Activated T-cell treated with anti-CD3 and anti-CD28 coated beads, Interleukin-2, amount 50 U/mL, for 72 hours (primary cell): ENCODE results near the gene RAB44. TPM values are rescaled to one million over a fixed set of nuclear protein-coding genes. Genes with fewer than 3 reads are reported as not detected.

Experiments
- ATAC-seq, 2 donors: fragments of 150-1000 bp; cut with Tn5 transposase; replicated peaks in 1 of 2; 2 replicates each; pipeline ENCODE4 v1.10.0; 2021; ENCODE audit warnings: moderate library complexity in 2 of 2, mild to moderate bottlenecking in 1 of 2
- DNase-seq, 2 donors: peaks; one replicate each; pipeline ENCODE4 v3.0.0; 2021 to 2022; ENCODE audit warnings: mixed read lengths in 1 of 2
- H3K27ac Mint-ChIP-seq: one replicate; pipeline ENCODE4 v1.8.0; 2022; ENCODE audit warnings: mild to moderate bottlenecking, moderate library complexity, mixed read lengths
- H3K27me3 Mint-ChIP-seq: one replicate; pipeline ENCODE4 v1.8.0; 2022; ENCODE audit warnings: low read depth, mixed read lengths
- H3K36me3 Mint-ChIP-seq, 2 donors: one replicate each; pipeline ENCODE4 v1.8.0; 2022; ENCODE audit warnings: mixed read lengths in 2 of 2, mild to moderate bottlenecking in 1 of 2; ENCODE audit not compliant: insufficient read depth in 2 of 2
- H3K4me1 Mint-ChIP-seq: one replicate; pipeline ENCODE4 v1.8.0; 2022; ENCODE audit warnings: low read depth, mixed read lengths
- H3K4me3 Mint-ChIP-seq, 2 donors: one replicate each; pipeline ENCODE4 v1.8.0; 2022; ENCODE audit warnings: mild to moderate bottlenecking in 2 of 2, mixed read lengths in 2 of 2, moderate library complexity in 2 of 2
- H3K9me3 Mint-ChIP-seq, 2 donors: one replicate each; pipeline ENCODE4 v1.8.0; 2022; ENCODE audit warnings: mixed read lengths in 2 of 2
- total RNA-seq, 2 donors: library from RNA; stranded (reverse); gene quantifications; one replicate each; pipeline ENCODE4 v1.2.3, GENCODE V29; 2022

RAB44 gene
- total RNA-seq, 2 donors from 2014 or later = 0.05 to 0.09 TPM

DNA sequence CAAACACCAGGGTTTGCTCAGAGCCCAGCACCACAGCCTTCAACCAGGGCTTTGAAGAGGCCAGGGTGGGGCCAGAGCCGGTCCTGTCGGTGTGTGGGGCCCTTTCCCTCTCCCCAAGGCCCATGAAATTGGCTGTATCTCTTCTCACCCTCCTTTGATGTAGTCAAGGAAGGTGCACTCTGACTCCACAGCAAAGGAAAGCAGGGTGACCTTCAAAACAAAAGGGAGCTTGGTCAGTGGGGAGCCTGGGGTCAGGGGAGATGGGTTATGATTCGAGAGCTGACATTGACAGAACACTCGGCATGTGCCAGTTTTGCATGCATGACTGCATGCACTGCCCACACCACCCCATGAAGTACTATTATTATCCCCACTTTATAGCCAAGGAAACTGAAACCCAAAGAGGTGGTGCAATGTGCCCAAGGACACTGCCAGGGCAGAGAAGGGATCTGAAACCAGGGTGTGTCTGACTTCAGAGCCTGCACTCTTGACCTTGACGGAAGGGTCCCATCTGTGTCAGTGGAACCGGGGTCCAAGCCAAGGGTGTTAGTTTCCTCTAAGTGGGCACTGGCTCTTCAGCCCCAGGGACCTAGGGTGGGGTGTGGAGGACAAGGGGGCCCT, 55.4 kb downstream of the RAB44 start:
- Mint-ChIP-seq H3K36me3 (peaks cover 7 to 9% of the 10 kb centered on the region in 2 donors), H3K9me3 (peaks cover 2 to 4% of the 10 kb centered on the region in 2 donors)
- ATAC-seq = no peak

DNA sequence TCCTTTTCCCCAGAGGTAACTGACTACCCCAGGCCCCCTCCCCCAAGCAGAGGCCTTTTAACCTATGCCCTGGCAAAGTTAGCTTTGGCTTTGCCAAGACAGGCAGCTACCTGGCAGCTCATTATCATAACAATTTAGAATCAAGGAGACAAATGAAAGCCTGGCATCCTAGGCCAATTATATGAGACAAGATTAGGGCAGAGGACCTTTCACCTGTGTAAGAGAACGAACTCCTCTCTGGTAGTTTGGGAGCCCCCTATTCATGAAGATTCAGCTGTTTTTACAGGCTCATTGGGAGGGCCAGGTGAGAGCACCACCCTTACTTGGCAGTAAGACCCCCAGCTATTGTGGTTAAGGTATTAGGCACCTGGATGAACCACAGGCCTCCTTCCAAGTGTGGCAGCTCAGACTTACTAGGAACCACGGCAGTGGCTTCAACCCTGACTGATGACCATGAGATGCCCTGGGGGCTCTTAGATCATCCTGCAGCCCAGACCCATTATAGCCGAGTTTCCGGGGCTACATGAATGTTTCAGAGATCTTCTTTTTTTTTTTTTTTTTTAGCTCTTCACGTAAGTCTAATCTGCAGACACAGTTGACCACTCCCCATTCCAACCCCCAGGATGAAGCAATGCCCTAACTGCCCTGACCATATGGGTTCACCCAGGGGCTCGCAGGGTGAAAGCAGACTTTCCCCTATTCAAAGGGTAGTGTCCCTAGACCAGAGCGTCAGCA, 56.2 kb downstream of the RAB44 start:
- Mint-ChIP-seq H3K9me3 (peaks cover 0 to 2% of the 10 kb centered on the region in 2 donors), H3K4me1 (peaks cover 69% of the 10 kb centered on the region), H3K27ac (peak overlapping the region; percentile 8), H3K36me3 (peaks cover 6 to 7% of the 10 kb centered on the region in 2 donors), H3K4me3 (no peak overlapping the region), H3K27me3 (no peaks in the 10 kb centered on the region)
- no peak for ATAC-seq
- DNase-seq = no peak

More for the DNA sequence above, 55.4 kb downstream of the RAB44 start:
- Mint-ChIP-seq H3K27me3 (no peaks in the 10 kb centered on the region), H3K27ac (no peak overlapping the region), H3K4me1 (peaks cover 64% of the 10 kb centered on the region), H3K4me3 (no peak overlapping the region)
- no peak for DNase-seq

DNA sequence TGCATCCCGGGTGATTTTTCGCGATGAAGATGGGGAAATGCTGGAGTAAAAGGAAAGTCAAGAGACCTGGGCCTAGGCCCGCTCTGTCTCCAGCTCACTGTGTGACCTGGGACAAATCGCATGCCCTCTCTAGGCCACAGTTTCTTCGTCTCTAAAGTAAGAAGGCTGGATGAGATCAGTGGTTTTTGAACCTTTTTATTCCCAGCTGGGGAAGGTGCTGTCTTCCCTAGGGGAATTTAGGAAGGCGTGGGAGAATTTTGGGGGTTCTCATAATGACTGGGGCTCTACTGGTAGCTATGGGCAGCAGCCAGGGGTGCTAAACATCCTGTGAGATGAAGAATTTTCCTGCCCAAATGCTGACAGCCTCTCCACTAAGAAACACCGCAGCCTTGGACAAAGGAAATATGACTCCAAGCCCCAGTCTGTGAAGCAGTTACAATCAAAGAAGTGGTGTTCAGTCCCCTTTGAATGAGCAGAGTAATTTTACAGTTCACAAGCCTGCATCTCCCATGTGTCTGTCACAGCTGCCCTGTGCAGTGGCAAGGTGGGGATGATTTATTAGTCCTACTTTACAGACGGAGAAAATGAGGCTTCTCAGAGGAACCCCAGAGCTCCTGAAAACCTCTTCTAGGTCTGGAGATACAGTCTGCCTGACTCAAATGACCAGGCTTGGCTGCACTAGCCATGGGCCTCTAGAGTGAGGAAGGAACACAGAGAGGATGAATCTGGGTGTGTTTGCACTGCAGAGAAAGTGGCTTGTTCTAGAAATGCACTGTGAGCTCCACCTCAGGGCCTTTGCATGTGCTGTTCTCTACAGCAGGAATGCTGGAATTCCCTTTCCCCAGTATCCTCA, 57.2 kb downstream of the RAB44 start:
- Mint-ChIP-seq H3K9me3 (no peaks in the 10 kb centered on the region), H3K4me3 (peak overlapping the region; percentile 69 to 81), H3K4me1 (peaks cover 76% of the 10 kb centered on the region), H3K27ac (peak overlapping the region; percentile 91), H3K27me3 (no peaks in the 10 kb centered on the region), H3K36me3 (peaks cover 2 to 3% of the 10 kb centered on the region in 2 donors)
- ATAC-seq = no peak
- no peak for DNase-seq

DNA sequence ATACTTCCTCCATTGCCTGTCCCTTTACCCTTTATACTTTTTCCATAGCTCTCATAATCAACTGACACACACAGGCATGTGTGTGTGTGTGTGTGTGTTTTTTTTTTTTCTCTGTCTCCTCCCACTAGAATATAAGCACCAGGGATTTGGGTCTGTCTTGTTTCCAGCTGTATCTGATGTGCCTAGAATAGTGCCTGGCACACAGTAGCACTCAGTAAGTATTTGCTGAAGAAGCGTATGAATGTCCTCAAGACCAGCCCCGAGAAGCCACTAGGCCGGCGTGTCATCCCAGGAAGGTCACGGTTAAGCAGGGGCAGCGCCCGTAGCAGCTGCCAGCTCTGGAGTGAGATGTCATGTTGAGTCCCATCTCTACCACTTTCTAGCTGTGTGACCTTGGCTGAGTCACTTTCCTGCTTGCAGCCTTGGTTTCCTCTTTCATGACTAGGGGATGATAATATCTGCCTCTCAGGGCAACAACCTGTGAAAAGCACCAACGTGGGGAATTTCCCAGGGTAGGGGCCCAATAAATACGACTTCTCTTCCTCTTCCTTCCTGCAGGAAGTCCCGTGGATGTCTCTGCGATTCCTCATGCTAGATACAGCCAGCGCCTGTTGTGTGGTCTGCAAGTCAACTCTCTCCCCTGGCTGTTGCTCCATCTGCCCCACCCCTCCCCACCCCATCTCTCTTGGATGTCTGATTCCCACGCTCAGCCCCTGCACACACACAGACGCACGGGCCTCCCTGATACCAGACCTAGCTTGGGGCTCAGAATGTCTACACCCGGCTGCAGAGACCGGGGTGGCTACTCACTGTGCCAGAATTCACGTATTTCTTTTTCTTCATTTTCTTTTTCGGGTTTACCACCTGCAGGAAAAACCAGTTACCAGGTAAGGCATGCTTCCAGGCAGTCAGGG, 58.1 kb downstream of the RAB44 start:
- Mint-ChIP-seq H3K9me3 (no peaks in the 10 kb centered on the region), H3K4me3 (peak overlapping the region; percentile 69 to 81), H3K4me1 (peaks cover 76% of the 10 kb centered on the region), H3K36me3 (peaks cover 0 to 2% of the 10 kb centered on the region in 2 donors), H3K27me3 (no peaks in the 10 kb centered on the region), H3K27ac (peak overlapping the region; percentile 91)
- DNase-seq (peak; percentile 76 to 82), ATAC-seq (peak; percentile 93)

DNA sequence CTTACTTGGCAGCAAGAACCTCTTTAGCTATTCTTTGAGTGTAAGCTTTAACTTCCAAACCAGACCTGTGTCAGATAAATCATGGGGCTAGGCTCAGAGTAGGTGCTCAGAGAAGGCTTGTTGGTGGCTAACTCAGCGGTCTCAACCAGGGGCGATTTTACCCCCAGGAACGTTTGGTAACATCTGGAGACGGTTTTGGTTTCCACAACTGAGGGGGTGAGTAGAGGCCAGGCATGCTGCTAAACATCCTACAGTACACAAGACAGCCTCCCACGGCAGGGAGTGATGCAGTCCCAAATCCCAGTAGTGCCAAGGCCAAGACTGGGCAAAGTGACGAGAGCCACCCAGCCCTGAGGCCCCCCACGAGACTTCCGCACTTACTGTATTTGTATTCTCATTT, 59.2 kb downstream of the RAB44 start:
- Mint-ChIP-seq H3K27ac (peak overlapping the region; percentile 13), H3K9me3 (no peaks in the 10 kb centered on the region), H3K4me1 (peaks cover 72% of the 10 kb centered on the region), H3K27me3 (no peaks in the 10 kb centered on the region), H3K36me3 (peaks cover 0 to 2% of the 10 kb centered on the region in 2 donors), H3K4me3 (peak overlapping the region; percentile 69 to 81)
- ATAC-seq = no peak
- no peak for DNase-seq

DNA sequence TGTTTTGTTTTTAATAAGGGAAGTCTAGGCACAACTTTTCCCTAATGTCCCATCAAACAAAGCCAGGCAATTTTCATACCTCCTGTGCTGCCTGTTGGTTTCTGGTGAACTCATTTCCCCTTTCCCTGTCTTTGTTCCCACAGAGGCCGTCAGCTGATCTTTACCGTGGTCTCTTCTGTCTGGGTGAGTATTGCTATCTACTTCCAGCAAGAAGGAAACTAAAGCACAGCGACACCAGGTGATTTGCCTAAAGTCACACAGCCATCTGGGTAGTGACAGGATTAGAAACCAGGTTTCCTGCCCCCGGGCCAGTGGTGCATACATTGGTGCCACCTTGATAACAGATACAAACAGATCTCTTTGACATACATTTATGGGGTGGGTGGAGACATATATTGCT, 59.6 kb downstream of the RAB44 start:
- ATAC-seq (no peak), DNase-seq (peak in 1 of 2 donors; percentile 32)
- H3K4me1 Mint-ChIP-seq = peaks cover 68% of the 10 kb centered on the region
- H3K36me3 Mint-ChIP-seq = peaks cover 0 to 2% of the 10 kb centered on the region in 2 donors
- H3K9me3 Mint-ChIP-seq = no peaks in the 10 kb centered on the region
- peak overlapping the region; percentile 0 for H3K27ac Mint-ChIP-seq
- no peaks in the 10 kb centered on the region for H3K27me3 Mint-ChIP-seq
- peak overlapping the region in 1 of 2 donors; percentile 47 for H3K4me3 Mint-ChIP-seq

DNA sequence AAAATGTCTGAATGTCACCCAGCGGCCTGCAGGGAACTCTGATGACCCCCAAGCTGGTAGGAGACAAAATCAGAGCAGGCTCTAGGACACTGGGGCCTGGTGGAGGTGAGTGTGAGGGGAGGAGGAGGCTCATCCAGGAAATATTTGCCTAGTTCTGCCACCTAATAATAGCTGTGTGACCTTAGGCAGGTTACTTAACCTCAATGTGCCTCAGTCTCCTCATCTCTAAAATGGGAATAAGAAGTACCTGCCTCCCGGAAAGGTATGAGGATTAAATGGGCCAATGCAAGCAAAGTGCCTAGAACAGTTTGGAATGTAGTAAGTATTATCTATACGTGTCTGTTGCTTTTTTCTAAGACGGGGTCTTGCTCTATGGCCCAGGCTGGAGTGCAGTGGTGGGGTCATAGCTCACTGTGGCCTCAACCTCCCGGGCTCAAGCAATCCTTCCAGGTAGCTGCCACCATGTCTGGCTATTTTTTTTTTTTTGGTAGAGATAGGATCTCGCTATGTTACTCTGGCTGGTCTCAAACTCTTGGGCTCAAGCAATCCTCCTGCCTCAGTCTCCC, 60.4 kb downstream of the RAB44 start:
- H3K4me3 Mint-ChIP-seq = no peak overlapping the region
- H3K27me3 Mint-ChIP-seq = no peaks in the 10 kb centered on the region
- no peak overlapping the region for H3K27ac Mint-ChIP-seq
- no peaks in the 10 kb centered on the region for H3K9me3 Mint-ChIP-seq
- DNase-seq (no peak), ATAC-seq (no peak)
- peaks cover 0 to 2% of the 10 kb centered on the region in 2 donors for H3K36me3 Mint-ChIP-seq
- H3K4me1 Mint-ChIP-seq = peaks cover 59% of the 10 kb centered on the region

DNA sequence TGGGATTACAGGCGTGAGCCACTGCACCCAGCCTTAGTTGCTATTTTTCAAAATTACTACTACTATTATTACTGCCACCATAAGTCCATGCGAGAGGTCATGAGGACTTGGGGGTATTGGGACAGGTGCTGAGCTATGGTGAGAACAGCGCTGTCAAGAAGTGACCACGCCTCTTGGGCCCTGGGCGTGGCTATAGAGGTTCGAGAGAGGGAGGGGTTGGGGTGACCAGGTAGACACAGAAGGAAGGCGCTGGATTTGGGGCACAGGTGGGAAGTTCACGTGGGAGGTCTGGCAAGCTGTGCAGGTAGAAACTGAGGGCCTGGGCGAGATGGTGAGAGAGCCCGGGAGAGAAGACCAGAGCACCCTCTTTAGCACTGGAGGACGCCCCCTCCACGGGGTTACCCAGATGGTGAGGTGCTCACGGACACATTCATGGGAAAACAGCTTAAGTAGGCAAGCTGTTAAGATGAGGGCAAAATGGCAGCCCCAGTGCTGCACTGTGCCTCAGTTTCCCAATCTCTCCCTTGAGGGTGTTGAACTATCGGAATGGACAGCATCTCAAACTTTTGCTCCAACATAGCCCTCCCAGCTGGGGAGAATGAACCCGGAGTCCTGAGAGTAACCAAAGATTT, 61.0 kb downstream of the RAB44 start:
- no peaks in the 10 kb centered on the region for H3K9me3 Mint-ChIP-seq
- no peak overlapping the region for H3K4me3 Mint-ChIP-seq
- ATAC-seq = no peak
- H3K27ac Mint-ChIP-seq = no peak overlapping the region
- peaks cover 0 to 2% of the 10 kb centered on the region in 2 donors for H3K36me3 Mint-ChIP-seq
- H3K4me1 Mint-ChIP-seq = peaks cover 54% of the 10 kb centered on the region
- no peaks in the 10 kb centered on the region for H3K27me3 Mint-ChIP-seq
- no peak for DNase-seq

DNA sequence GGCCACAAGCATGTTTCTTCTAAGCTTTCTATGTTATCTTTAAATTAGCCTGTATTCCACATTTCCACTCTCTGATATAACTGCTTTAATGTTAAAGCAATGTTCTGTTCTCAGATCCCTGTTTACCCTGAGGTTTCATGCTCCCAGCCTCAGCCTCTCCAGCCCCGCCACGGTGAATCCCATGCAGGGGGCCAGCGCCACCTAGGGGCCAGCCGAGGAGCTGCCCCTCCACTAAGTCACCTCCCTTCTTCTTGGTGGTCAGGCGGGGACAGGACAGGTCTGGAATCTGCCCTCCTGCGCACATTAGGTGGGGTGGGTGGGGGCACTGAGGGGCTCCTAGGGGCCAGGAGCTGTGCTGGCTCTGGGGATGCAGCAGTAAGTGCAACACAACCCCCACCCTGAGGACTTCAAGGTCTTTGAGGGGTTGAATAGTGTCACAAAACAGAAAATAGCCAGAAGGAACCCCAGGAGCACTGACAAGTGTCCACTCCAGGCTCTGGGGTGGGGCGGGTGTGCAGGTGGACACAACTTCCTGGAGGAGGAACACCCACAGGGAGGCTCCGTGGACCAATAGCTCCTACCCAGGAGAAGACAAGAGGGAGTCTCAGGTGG, 61.6 kb downstream of the RAB44 start:
- H3K36me3 Mint-ChIP-seq = peaks cover 0 to 2% of the 10 kb centered on the region in 2 donors
- H3K9me3 Mint-ChIP-seq = no peaks in the 10 kb centered on the region
- no peak overlapping the region for H3K4me3 Mint-ChIP-seq
- peaks cover 48% of the 10 kb centered on the region for H3K4me1 Mint-ChIP-seq
- DNase-seq = peak; percentile 81 to 90
- H3K27me3 Mint-ChIP-seq = no peaks in the 10 kb centered on the region
- H3K27ac Mint-ChIP-seq = no peak overlapping the region
- peak; percentile 38 to 43 for ATAC-seq

DNA sequence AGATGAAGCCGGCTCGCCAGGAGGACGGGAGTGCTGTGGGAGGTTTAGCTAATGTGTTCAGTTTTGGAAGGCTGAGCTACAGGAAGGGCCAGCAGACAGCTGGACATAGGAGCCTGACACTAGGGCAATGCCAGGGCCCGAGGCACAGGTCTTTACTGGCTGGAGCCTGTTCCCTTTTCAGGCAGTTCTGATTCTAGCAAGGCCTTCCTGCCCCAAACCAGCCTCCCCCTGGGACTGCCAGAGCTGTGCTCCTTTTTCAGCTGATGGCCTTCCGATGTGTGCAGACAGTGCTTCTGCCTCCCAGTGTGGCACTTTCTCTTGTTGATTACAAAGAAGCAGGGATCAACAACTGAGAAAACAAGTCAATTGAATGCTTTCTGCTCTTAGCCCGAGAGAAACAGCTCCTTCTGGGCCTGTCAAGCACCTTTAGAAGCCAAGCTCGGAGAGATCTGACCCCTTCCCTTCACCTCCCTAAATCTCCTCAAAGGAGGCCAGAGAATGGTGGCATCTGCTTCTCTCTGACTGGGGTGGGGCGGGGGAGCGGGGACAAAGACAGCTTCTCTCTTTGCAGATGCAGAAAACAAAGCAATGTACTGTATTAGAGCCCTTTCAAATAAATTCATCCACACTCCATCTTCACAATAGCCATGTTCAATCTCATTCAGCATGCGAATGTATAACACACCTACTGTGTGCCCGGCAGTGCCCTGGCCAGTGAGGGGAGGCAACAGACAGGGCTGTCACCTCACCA, 63.2 kb downstream of the RAB44 start:
- DNase-seq (no peak), ATAC-seq (no peak)
- H3K4me1 Mint-ChIP-seq = peaks cover 33% of the 10 kb centered on the region
- H3K36me3 Mint-ChIP-seq = no peaks in the 10 kb centered on the region
- no peaks in the 10 kb centered on the region for H3K27me3 Mint-ChIP-seq
- no peak overlapping the region for H3K4me3 Mint-ChIP-seq
- H3K27ac Mint-ChIP-seq = no peak overlapping the region
- H3K9me3 Mint-ChIP-seq = no peaks in the 10 kb centered on the region

DNA sequence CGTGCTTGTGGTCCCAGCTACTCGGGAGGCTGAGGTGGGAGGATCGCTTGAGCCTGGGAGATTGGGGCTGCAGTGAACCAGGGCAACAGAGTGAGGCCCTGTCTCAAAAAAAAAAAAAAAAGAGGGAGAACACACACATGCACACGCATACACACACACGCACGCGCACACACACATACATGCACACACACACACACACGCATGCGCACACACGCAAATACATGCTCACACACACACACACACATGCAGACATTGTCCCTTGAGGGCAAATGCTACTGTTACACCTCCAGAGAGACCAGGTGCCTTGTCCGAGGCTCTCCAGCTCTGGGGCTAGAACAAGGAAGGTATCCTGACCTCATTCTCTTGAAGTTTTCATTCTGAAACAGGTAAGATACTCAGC, 64.5 kb downstream of the RAB44 start:
- Mint-ChIP-seq H3K27me3 (no peaks in the 10 kb centered on the region), H3K9me3 (no peaks in the 10 kb centered on the region), H3K4me1 (peaks cover 27% of the 10 kb centered on the region), H3K27ac (no peak overlapping the region), H3K4me3 (no peak overlapping the region), H3K36me3 (no peaks in the 10 kb centered on the region)
- ATAC-seq (no peak), DNase-seq (no peak)
